GM19240 (cell line): ENCODE data around the gene ING3.
"Not testable (repeated sequence)": the region's sequence is repeated elsewhere in the genome, so short reads cannot be mapped to it uniquely, and the experiment has no call there.

ENCODE experiments used
- DNase-seq: peaks from one replicate; pipeline ENCODE4 v3.0.0; 2011; ENCODE audit warnings: low spot score; ENCODE audit not compliant: insufficient read length

ING3 gene

GRCh38 chr7:121002048-121002756 is 51.6 kb downstream of the ING3 start:
- no peak for DNase-seq

- no peak for DNase-seq
These were observed 52.2 kb downstream of the ING3 start for GRCh38 chr7:121002757-121003200.

GRCh38 chr7:121003986-121004685 is 53.6 kb downstream of the ING3 start:
- no peak for DNase-seq

GRCh38 chr7:121005058-121005457 is 54.5 kb downstream of the ING3 start:
- not testable (repeated sequence) for DNase-seq

- DNase-seq: no peak
These were observed 55.5 kb downstream of the ING3 start for GRCh38 chr7:121005996-121006584.

- no peak for DNase-seq
These were observed 56.2 kb downstream of the ING3 start for GRCh38 chr7:121006711-121007315.

- no peak for DNase-seq
These were observed 58.2 kb downstream of the ING3 start for GRCh38 chr7:121008816-121009215.

GRCh38 chr7:121011401-121011800 is 60.8 kb downstream of the ING3 start:
- no peak for DNase-seq

- DNase-seq: no peak
These were observed 61.7 kb downstream of the ING3 start for GRCh38 chr7:121012170-121012874.

- no peak for DNase-seq
These were observed 62.3 kb downstream of the ING3 start for GRCh38 chr7:121012919-121013318.

GRCh38 chr7:121015560-121015959 is 65.0 kb downstream of the ING3 start:
- no peak for DNase-seq

GRCh38 chr7:121016966-121017365 is 66.4 kb downstream of the ING3 start:
- DNase-seq: no peak

GRCh38 chr7:121017586-121017985 is 67.0 kb downstream of the ING3 start:
- no peak for DNase-seq

GRCh38 chr7:121019018-121019417 is 68.4 kb downstream of the ING3 start:
- DNase-seq: no peak

GRCh38 chr7:121020249-121020988 is 69.8 kb downstream of the ING3 start:
- no peak for DNase-seq

GRCh38 chr7:121020989-121021969 is 70.7 kb downstream of the ING3 start:
- DNase-seq: no peak

- DNase-seq: no peak
These were observed 72.6 kb downstream of the ING3 start for GRCh38 chr7:121023194-121023593.

GRCh38 chr7:121023683-121024511 is 73.3 kb downstream of the ING3 start:
- no peak for DNase-seq

- DNase-seq: no peak
These were observed 74.0 kb downstream of the ING3 start for GRCh38 chr7:121024611-121025010.
